ENCODE results near the gene LAMA2.

DNA sequence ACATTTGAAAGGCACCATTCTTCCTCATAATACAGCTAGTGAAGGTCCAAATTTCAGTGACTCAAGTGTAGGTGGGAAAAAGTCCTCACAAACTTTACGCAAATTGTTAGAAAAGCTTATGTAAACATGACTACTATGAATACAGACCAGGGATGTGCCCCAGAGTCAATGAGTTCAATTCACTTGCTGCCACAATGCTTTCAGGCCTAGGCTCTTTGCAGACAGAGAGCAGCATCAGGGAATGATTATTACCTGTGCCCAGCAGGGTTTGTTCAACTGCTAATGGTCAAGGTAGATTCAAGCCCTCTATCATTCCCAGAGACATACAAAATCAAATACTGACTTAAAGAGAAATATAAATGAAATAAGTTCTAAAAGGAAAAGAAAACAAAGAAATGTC is 84.0 kb downstream of the LAMA2 start:
- TF ChIP-seq, protein P1, sequence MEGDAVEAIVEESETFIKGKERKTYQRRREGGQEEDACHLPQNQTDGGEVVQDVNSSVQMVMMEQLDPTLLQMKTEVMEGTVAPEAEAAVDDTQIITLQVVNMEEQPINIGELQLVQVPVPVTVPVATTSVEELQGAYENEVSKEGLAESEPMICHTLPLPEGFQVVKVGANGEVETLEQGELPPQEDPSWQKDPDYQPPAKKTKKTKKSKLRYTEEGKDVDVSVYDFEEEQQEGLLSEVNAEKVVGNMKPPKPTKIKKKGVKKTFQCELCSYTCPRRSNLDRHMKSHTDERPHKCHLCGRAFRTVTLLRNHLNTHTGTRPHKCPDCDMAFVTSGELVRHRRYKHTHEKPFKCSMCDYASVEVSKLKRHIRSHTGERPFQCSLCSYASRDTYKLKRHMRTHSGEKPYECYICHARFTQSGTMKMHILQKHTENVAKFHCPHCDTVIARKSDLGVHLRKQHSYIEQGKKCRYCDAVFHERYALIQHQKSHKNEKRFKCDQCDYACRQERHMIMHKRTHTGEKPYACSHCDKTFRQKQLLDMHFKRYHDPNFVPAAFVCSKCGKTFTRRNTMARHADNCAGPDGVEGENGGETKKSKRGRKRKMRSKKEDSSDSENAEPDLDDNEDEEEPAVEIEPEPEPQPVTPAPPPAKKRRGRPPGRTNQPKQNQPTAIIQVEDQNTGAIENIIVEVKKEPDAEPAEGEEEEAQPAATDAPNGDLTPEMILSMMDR (IDR thresholded peaks at IDR 0.05; ENCODE audit: poor library complexity, severe bottlenecking), result no peak
- no peak for TF ChIP-seq SMC3 (conservative IDR thresholded peaks at IDR 0.05; ENCODE audit: poor library complexity)
- TF ChIP-seq, protein P2, sequence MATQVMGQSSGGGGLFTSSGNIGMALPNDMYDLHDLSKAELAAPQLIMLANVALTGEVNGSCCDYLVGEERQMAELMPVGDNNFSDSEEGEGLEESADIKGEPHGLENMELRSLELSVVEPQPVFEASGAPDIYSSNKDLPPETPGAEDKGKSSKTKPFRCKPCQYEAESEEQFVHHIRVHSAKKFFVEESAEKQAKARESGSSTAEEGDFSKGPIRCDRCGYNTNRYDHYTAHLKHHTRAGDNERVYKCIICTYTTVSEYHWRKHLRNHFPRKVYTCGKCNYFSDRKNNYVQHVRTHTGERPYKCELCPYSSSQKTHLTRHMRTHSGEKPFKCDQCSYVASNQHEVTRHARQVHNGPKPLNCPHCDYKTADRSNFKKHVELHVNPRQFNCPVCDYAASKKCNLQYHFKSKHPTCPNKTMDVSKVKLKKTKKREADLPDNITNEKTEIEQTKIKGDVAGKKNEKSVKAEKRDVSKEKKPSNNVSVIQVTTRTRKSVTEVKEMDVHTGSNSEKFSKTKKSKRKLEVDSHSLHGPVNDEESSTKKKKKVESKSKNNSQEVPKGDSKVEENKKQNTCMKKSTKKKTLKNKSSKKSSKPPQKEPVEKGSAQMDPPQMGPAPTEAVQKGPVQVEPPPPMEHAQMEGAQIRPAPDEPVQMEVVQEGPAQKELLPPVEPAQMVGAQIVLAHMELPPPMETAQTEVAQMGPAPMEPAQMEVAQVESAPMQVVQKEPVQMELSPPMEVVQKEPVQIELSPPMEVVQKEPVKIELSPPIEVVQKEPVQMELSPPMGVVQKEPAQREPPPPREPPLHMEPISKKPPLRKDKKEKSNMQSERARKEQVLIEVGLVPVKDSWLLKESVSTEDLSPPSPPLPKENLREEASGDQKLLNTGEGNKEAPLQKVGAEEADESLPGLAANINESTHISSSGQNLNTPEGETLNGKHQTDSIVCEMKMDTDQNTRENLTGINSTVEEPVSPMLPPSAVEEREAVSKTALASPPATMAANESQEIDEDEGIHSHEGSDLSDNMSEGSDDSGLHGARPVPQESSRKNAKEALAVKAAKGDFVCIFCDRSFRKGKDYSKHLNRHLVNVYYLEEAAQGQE (IDR thresholded peaks at IDR 0.05; ENCODE audit: borderline replicate concordance), result no peak
